Fibroblast of villous mesenchyme (primary cell): ENCODE results near the gene AMER3. TPM values are rescaled to one million over a fixed set of nuclear protein-coding genes. Genes with fewer than 3 reads are reported as not detected.

Experiments used
- DNase-seq: peaks from one replicate; pipeline ENCODE4 v3.0.0-alpha.2; 2010; ENCODE audit warnings: low read depth
- H3K4me3 ChIP-seq: 2 replicates; pipeline ENCODE4 v1.5.1; 2011; ENCODE audit warnings: low read depth, mild to moderate bottlenecking, low read length
- total RNA-seq: library from RNA; depleted of rRNA; stranded (reverse); fragments of >200 nt; gene quantifications from 2 replicates; pipeline ENCODE4 v1.2.3, GENCODE V29; 2012
- TF ChIP-seq, protein P1 (sequence below): IDR thresholded peaks from 2 replicates; pipeline ENCODE4 v1.5.1; 2012; ENCODE audit warnings: low read depth, mild to moderate bottlenecking, low read length; ENCODE audit not compliant: insufficient read depth

Gene AMER3
- total RNA-seq, 1 donor: not detected

DNA sequence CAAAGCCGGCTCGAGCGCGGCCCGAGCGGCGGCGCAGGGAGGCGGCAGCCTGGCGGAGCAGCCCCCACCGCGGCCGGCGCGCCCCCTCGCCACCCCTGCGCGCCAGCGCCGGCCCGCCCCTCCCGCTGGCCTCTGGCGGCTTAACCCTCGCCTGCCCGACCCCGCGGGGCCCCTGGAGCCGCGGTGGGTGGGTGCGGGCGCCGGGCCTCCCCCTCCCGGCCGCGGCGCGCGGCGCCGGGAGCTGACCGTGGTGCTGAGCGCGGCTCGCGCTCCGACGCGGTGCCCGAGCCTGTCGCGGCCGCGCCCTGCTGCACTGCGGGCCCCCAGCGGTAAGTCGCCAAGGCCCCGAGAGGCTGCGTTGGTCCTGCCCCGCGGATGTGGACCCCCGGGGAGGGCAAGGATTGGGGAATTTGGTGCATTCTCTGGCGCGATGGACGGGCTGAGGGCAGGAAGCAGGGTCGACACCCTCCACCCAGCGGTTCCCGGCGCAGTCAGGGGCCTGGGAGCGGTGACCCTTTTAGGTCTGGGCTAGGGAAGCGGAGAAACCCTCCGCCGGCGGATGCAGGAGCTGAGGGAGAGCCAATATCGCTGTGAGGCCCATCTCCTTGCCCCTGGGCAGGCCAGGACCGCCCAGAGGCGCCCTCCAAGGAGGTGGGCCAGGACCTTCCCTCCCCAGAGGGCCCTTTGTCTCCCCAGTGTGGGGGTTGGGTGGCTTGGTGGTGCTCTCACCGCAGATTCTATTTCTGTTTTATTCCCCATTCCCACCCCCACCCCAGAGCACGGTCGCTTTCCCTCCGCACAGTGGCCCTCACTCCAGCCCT lies 923 bp downstream of the AMER3 start:
- TF ChIP-seq, protein P1, sequence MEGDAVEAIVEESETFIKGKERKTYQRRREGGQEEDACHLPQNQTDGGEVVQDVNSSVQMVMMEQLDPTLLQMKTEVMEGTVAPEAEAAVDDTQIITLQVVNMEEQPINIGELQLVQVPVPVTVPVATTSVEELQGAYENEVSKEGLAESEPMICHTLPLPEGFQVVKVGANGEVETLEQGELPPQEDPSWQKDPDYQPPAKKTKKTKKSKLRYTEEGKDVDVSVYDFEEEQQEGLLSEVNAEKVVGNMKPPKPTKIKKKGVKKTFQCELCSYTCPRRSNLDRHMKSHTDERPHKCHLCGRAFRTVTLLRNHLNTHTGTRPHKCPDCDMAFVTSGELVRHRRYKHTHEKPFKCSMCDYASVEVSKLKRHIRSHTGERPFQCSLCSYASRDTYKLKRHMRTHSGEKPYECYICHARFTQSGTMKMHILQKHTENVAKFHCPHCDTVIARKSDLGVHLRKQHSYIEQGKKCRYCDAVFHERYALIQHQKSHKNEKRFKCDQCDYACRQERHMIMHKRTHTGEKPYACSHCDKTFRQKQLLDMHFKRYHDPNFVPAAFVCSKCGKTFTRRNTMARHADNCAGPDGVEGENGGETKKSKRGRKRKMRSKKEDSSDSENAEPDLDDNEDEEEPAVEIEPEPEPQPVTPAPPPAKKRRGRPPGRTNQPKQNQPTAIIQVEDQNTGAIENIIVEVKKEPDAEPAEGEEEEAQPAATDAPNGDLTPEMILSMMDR: no peak
- no peak for DNase-seq
- no peak overlapping the region for H3K4me3 ChIP-seq

DNA sequence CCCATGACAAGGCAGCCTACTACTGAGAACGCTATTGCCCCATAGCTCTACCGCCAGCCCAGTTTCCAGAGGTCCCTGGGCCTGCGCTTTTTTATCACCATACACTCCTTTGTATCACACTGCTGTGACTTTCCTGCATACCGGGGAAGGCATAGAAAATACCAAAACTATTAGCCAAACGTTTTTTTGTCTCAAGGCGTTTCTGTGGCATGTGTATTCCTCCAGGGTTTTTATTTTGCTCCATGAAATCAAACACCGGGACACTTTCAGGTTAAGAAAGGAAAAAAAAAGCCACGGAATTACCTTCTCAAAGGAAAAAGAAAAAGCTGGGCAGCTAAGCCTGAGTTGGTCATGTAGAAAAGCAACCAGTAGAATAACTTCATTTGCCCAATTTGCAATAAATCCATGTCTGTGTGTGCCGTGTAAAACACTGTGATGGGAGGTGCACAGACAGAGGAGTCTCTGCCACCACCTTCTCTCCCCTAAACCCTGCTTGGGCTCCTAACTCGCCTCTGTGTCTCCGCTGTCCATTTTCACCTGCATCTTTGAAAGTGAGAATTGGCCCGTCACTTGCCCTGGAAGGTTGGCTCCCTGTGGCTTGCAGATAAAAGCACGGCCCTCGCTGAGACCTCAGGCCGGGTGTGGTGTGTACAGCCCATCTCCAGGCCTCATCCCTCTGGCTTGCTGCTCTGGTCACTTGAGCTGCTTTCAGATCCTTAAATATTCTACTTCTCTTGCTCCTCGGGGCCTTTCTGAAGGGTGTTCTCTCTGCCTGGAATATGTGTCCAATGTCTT lies 1.7 kb downstream of the AMER3 start:
- H3K4me3 ChIP-seq: no peak overlapping the region
- DNase-seq: no peak
- TF ChIP-seq, protein P1: no peak

DNA sequence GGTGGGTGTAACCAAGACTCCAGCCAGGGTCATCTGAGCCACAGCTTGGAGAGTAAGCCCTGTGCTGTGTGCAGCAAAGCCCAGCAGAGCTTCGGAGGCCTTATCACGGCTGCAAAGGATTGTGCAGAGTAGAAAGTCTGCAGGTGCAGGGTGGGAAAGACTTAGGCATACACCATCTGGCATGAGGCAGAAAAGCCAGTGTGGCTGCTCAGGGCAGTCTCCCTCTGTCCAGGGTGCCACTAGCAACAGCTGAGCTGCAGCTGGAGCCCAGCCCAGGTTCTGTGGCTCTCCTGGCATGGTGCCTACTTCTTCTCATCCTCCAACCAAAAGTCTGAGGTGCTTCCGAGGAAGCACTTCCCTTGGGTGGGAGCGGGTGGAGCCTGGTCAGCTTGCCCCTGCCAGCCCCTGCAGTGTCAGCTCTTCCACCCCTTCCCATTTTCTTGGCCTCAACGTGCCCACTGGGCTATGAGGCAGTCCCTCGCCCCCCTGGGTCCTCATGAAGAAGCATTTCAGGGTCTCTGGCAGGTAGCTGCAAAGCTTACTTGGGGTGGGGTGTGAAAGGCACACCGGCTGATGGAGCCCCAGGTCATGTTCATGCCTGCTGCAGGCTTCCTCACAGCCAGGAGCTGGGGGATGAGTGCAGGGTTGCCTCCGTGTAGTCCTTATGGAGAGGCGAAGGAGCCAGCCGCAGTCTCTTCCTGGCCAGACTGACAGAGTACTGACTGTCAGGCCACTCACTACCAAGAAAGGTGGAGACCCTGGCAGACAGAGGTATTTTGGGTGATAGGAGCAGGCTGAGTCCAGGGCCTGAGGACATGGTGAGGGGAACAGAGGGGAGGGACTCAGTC lies 4.8 kb downstream of the AMER3 start:
- TF ChIP-seq, protein P1: no peak
- no peak overlapping the region for H3K4me3 ChIP-seq
- DNase-seq: no peak

DNA sequence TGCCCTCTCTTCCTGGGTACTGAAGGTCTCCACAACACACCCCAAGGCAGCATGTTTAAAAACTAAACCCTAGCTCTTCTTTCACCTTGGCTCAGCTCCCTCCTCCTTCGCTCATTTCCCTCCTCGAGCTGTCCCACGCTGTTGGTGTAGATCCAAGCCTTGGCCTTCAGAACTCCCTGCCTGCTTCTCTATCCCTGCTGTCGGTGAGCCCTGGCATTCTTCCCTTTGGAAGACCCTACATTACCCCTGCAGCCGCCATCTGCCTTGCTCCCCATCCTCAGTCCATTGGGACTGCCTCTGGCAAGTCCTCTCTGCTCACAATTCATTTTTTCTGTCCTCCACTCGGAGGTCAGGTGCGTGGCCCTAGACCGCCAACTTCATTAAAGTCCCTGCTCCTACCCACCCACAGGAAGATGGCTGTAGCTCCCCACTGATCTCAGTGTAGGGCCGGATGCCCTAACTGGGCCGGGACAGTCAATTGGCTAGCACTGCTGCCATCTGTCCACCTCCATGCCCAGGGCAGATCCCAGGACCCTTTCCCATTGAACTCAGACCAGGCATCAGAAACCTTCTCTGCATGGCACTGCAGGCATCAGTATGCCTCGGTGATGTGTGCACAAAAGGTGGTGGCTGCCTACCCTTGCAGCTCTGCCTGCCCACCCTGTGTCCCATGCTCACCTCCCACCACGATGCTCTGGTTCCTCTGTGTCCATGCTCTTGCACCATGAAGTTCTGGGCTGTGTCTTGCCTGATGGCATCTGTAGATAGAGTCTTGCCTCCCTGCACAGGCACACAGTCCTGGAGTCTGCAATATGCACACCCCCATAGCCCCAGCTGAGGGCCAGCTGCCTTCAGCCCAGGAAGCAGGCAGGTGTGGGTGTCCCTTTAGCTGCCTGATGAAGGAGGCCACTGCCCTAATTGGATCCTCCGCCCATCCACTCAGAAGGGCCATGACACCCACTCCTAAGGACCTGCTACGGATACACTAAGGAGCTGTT lies 5.7 kb downstream of the AMER3 start:
- no peak overlapping the region for H3K4me3 ChIP-seq
- DNase-seq: no peak
- TF ChIP-seq, protein P1: no peak

DNA sequence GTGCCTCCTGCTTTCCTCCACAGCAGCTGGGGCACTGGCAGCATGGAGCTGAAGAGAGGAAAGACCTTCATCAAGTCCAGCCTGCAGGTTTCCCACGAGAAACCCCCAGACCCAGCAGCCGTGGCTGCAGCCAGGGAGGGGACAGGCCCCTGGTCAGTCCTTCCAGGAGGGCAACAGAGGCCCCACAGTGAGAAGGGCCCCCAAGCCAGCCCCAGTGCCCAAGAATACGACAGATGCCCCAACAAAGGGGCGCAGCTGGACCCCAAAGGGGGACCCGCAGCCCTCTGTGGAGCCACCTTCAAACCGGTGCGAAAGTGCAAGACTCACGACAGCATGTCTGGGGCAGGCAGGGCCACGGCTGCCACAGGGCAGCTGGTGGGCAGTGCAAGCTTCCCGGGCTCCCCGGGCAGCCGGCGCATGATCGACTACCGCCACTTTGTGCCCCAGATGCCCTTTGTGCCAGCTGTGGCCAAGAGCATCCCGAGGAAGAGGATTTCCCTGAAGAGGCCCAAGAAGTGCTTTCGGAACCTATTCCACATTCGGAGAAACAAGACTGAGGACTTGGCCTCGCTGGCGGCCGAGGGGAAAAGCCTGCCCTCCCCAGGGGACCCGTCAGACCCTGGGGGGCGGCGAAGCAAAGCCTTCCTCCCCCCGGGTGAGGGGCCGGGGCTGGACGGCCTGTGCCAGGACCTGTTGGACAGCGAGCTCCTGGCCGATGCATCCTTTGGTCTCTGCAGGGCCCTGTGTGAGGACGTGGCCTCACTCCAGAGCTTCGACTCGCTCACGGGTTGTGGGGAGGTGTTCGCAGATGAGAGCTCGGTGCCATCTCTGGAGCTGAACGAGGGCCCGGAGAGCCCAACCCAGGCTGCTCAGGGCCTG lies 6.9 kb downstream of the AMER3 start:
- TF ChIP-seq, protein P1: no peak
- H3K4me3 ChIP-seq: no peak overlapping the region
- no peak for DNase-seq
